ENCODE measurements around the gene CCDC85B.

The CCDC85B gene

GRCh38 chr11:65857500-65857852 is 33.0 kb upstream of the CCDC85B start:
- H3K4me3 ChIP-seq (ENCODE audit: low read depth in 1 of 2, low read length in 2 of 2): peak overlapping the region; percentile 91 to 98
- H3K9ac ChIP-seq (ENCODE audit: low read depth in 1 of 2, low read length in 2 of 2): peak overlapping the region; percentile 86 to 87
- peaks cover 51 to 58% of the 10 kb centered on the region in 2 donors for H3K4me1 ChIP-seq (ENCODE audit: control insufficient read depth in 1 of 2, insufficient read depth in 2 of 2, low read length in 2 of 2)
- H3K27me3 ChIP-seq (ENCODE audit: control insufficient read depth in 1 of 2, insufficient read depth in 2 of 2, low read length in 2 of 2): no peaks in the 10 kb centered on the region
- no peaks in the 10 kb centered on the region for H3K9me3 ChIP-seq (ENCODE audit: control insufficient read depth in 1 of 2, low read length in 2 of 2)
- H3K27ac ChIP-seq (ENCODE audit: low read depth, low read length): peak overlapping the region; percentile 94
- peaks cover 27 to 46% of the 10 kb centered on the region in 2 donors for H3K36me3 ChIP-seq (ENCODE audit: control insufficient read depth in 1 of 2, insufficient read depth in 2 of 2, low read length in 2 of 2)

- H3K9ac ChIP-seq (ENCODE audit: low read depth in 1 of 2, low read length in 2 of 2): peak within 1 kb of the TSS; percentile 86 to 87
- no peaks in the 10 kb centered on the region for H3K9me3 ChIP-seq (ENCODE audit: control insufficient read depth in 1 of 2, low read length in 2 of 2)
- H3K4me3 ChIP-seq (ENCODE audit: low read depth in 1 of 2, low read length in 2 of 2): peak within 1 kb of the TSS; percentile 96 to 98
- no peaks in the 10 kb centered on the region for H3K27me3 ChIP-seq (ENCODE audit: control insufficient read depth in 1 of 2, insufficient read depth in 2 of 2, low read length in 2 of 2)
- H3K4me1 ChIP-seq (ENCODE audit: control insufficient read depth in 1 of 2, insufficient read depth in 2 of 2, low read length in 2 of 2): peaks cover 45 to 52% of the 10 kb centered on the region in 2 donors
- peak within 1 kb of the TSS; percentile 94 for H3K27ac ChIP-seq (ENCODE audit: low read depth, low read length)
- peaks cover 25 to 46% of the 10 kb centered on the region in 2 donors for H3K36me3 ChIP-seq (ENCODE audit: control insufficient read depth in 1 of 2, insufficient read depth in 2 of 2, low read length in 2 of 2)
Observed at GRCh38 chr11:65857853-65858680, 32.4 kb upstream of the CCDC85B start, which contains the start of gene CFL1. CFL1 (minus strand) TSS chr11:65858180; CDS start chr11:65858099, 81 bp downstream.

GRCh38 chr11:65858681-65859087 is 31.8 kb upstream of the CCDC85B start:
- peak overlapping the region; percentile 82 to 87 for H3K9ac ChIP-seq (ENCODE audit: low read depth in 1 of 2, low read length in 2 of 2)
- peak overlapping the region; percentile 92 to 96 for H3K4me3 ChIP-seq (ENCODE audit: low read depth in 1 of 2, low read length in 2 of 2)
- H3K9me3 ChIP-seq (ENCODE audit: control insufficient read depth in 1 of 2, low read length in 2 of 2): no peaks in the 10 kb centered on the region
- peak overlapping the region; percentile 94 for H3K27ac ChIP-seq (ENCODE audit: low read depth, low read length)
- peaks cover 25 to 47% of the 10 kb centered on the region in 2 donors for H3K36me3 ChIP-seq (ENCODE audit: control insufficient read depth in 1 of 2, insufficient read depth in 2 of 2, low read length in 2 of 2)
- H3K4me1 ChIP-seq (ENCODE audit: control insufficient read depth in 1 of 2, insufficient read depth in 2 of 2, low read length in 2 of 2): peaks cover 39 to 46% of the 10 kb centered on the region in 2 donors
- H3K27me3 ChIP-seq (ENCODE audit: control insufficient read depth in 1 of 2, insufficient read depth in 2 of 2, low read length in 2 of 2): no peaks in the 10 kb centered on the region

- Histone ChIP-seq H3K4me3 (ENCODE audit: low read depth in 1 of 2, low read length in 2 of 2) (peak overlapping the region; percentile 92 to 96), H3K9me3 (ENCODE audit: control insufficient read depth in 1 of 2, low read length in 2 of 2) (no peaks in the 10 kb centered on the region), H3K9ac (ENCODE audit: low read depth in 1 of 2, low read length in 2 of 2) (peak overlapping the region; percentile 82 to 100), H3K27ac (ENCODE audit: low read depth, low read length) (peak overlapping the region; percentile 94), H3K27me3 (ENCODE audit: control insufficient read depth in 1 of 2, insufficient read depth in 2 of 2, low read length in 2 of 2) (no peaks in the 10 kb centered on the region), H3K4me1 (ENCODE audit: control insufficient read depth in 1 of 2, insufficient read depth in 2 of 2, low read length in 2 of 2) (peaks cover 37 to 44% of the 10 kb centered on the region in 2 donors), H3K36me3 (ENCODE audit: control insufficient read depth in 1 of 2, insufficient read depth in 2 of 2, low read length in 2 of 2) (peaks cover 30 to 47% of the 10 kb centered on the region in 2 donors)
Observed at GRCh38 chr11:65859095-65859811, 31.2 kb upstream of the CCDC85B start.

- H3K9me3 ChIP-seq (ENCODE audit: control insufficient read depth in 1 of 2, low read length in 2 of 2): no peaks in the 10 kb centered on the region
- peak overlapping the region; percentile 82 to 100 for H3K9ac ChIP-seq (ENCODE audit: low read depth in 1 of 2, low read length in 2 of 2)
- peaks cover 32 to 38% of the 10 kb centered on the region in 2 donors for H3K4me1 ChIP-seq (ENCODE audit: control insufficient read depth in 1 of 2, insufficient read depth in 2 of 2, low read length in 2 of 2)
- no peaks in the 10 kb centered on the region for H3K27me3 ChIP-seq (ENCODE audit: control insufficient read depth in 1 of 2, insufficient read depth in 2 of 2, low read length in 2 of 2)
- H3K36me3 ChIP-seq (ENCODE audit: control insufficient read depth in 1 of 2, insufficient read depth in 2 of 2, low read length in 2 of 2): peaks cover 32 to 47% of the 10 kb centered on the region in 2 donors
- H3K27ac ChIP-seq (ENCODE audit: low read depth, low read length): peak overlapping the region; percentile 94
- peak overlapping the region; percentile 92 to 96 for H3K4me3 ChIP-seq (ENCODE audit: low read depth in 1 of 2, low read length in 2 of 2)
Observed at GRCh38 chr11:65859812-65860277, 30.6 kb upstream of the CCDC85B start.

GRCh38 chr11:65860278-65861164 is 30.0 kb upstream of the CCDC85B start, which contains the start of gene MUS81:
MUS81 (plus strand) TSS chr11:65860433; CDS start chr11:65860754, 321 bp downstream.
- peak within 1 kb of the TSS; percentile 94 for H3K27ac ChIP-seq (ENCODE audit: low read depth, low read length)
- H3K27me3 ChIP-seq (ENCODE audit: control insufficient read depth in 1 of 2, insufficient read depth in 2 of 2, low read length in 2 of 2): no peaks in the 10 kb centered on the region
- H3K4me3 ChIP-seq (ENCODE audit: low read depth in 1 of 2, low read length in 2 of 2): peak within 1 kb of the TSS; percentile 92 to 96
- H3K9ac ChIP-seq (ENCODE audit: low read depth in 1 of 2, low read length in 2 of 2): peak within 1 kb of the TSS; percentile 82 to 100
- peaks cover 25 to 31% of the 10 kb centered on the region in 2 donors for H3K4me1 ChIP-seq (ENCODE audit: control insufficient read depth in 1 of 2, insufficient read depth in 2 of 2, low read length in 2 of 2)
- H3K36me3 ChIP-seq (ENCODE audit: control insufficient read depth in 1 of 2, insufficient read depth in 2 of 2, low read length in 2 of 2): peaks cover 35 to 47% of the 10 kb centered on the region in 2 donors
- no peaks in the 10 kb centered on the region for H3K9me3 ChIP-seq (ENCODE audit: control insufficient read depth in 1 of 2, low read length in 2 of 2)

GRCh38 chr11:65861165-65861505 is 29.3 kb upstream of the CCDC85B start:
- peaks cover 35 to 46% of the 10 kb centered on the region in 2 donors for H3K36me3 ChIP-seq (ENCODE audit: control insufficient read depth in 1 of 2, insufficient read depth in 2 of 2, low read length in 2 of 2)
- no peaks in the 10 kb centered on the region for H3K9me3 ChIP-seq (ENCODE audit: control insufficient read depth in 1 of 2, low read length in 2 of 2)
- H3K27ac ChIP-seq (ENCODE audit: low read depth, low read length): peak overlapping the region; percentile 94
- H3K9ac ChIP-seq (ENCODE audit: low read depth in 1 of 2, low read length in 2 of 2): peak overlapping the region; percentile 82 to 100
- H3K4me3 ChIP-seq (ENCODE audit: low read depth in 1 of 2, low read length in 2 of 2): peak overlapping the region; percentile 92 to 96
- H3K4me1 ChIP-seq (ENCODE audit: control insufficient read depth in 1 of 2, insufficient read depth in 2 of 2, low read length in 2 of 2): peaks cover 19 to 25% of the 10 kb centered on the region in 2 donors
- H3K27me3 ChIP-seq (ENCODE audit: control insufficient read depth in 1 of 2, insufficient read depth in 2 of 2, low read length in 2 of 2): no peaks in the 10 kb centered on the region

GRCh38 chr11:65861533-65862183 is 28.8 kb upstream of the CCDC85B start:
- Histone ChIP-seq H3K4me3 (ENCODE audit: low read depth in 1 of 2, low read length in 2 of 2) (peak overlapping the region; percentile 92 to 96), H3K4me1 (ENCODE audit: control insufficient read depth in 1 of 2, insufficient read depth in 2 of 2, low read length in 2 of 2) (peaks cover 14 to 20% of the 10 kb centered on the region in 2 donors), H3K27ac (ENCODE audit: low read depth, low read length) (no peak overlapping the region)

GRCh38 chr11:65862191-65862735 is 28.2 kb upstream of the CCDC85B start:
- Histone ChIP-seq H3K27me3 (ENCODE audit: control insufficient read depth in 1 of 2, insufficient read depth in 2 of 2, low read length in 2 of 2) (no peaks in the 10 kb centered on the region), H3K9me3 (ENCODE audit: control insufficient read depth in 1 of 2, low read length in 2 of 2) (no peaks in the 10 kb centered on the region), H3K36me3 (ENCODE audit: control insufficient read depth in 1 of 2, insufficient read depth in 2 of 2, low read length in 2 of 2) (peaks cover 37 to 53% of the 10 kb centered on the region in 2 donors), H3K9ac (ENCODE audit: low read depth in 1 of 2, low read length in 2 of 2) (no peak overlapping the region), H3K27ac (ENCODE audit: low read depth, low read length) (no peak overlapping the region), H3K4me1 (ENCODE audit: control insufficient read depth in 1 of 2, insufficient read depth in 2 of 2, low read length in 2 of 2) (peaks cover 13 to 19% of the 10 kb centered on the region in 2 donors), H3K4me3 (ENCODE audit: low read depth in 1 of 2, low read length in 2 of 2) (no peak overlapping the region)

More at GRCh38 chr11:65861533-65862183, 28.8 kb upstream of the CCDC85B start:
- Histone ChIP-seq H3K36me3 (ENCODE audit: control insufficient read depth in 1 of 2, insufficient read depth in 2 of 2, low read length in 2 of 2) (peaks cover 31 to 47% of the 10 kb centered on the region in 2 donors), H3K9ac (ENCODE audit: low read depth in 1 of 2, low read length in 2 of 2) (peak overlapping the region; percentile 82 to 100), H3K27me3 (ENCODE audit: control insufficient read depth in 1 of 2, insufficient read depth in 2 of 2, low read length in 2 of 2) (no peaks in the 10 kb centered on the region), H3K9me3 (ENCODE audit: control insufficient read depth in 1 of 2, low read length in 2 of 2) (no peaks in the 10 kb centered on the region)
